HepG2 (cell line): ENCODE results near the gene ZNF106. TPM values are rescaled to one million over a fixed set of nuclear protein-coding genes. Genes with fewer than 3 reads are reported as not detected.

Experiments
- CREBL2 ChIP-seq: sonication (generic); formaldehyde crosslinking; IDR thresholded peaks from 2 replicates; pipeline ENCODE4 v1.8.1; 2023; ENCODE audit warnings: missing genetic modification reagents, mild to moderate bottlenecking, borderline replicate concordance
- HNF1B ChIP-seq: sonication (generic); formaldehyde crosslinking; IDR thresholded peaks from 2 replicates; pipeline ENCODE4 v1.5.1; 2020; ENCODE audit warnings: mild to moderate bottlenecking, moderate library complexity, missing genetic modification reagents
- MXD1 ChIP-seq: sonication (generic); formaldehyde crosslinking; IDR thresholded peaks from 2 replicates; pipeline ENCODE4 v1.4.0; 2020; ENCODE audit warnings: mild to moderate bottlenecking, missing genetic modification reagents
- MXD4 ChIP-seq: IDR thresholded peaks from 2 replicates; pipeline ENCODE4 v1.6.1; 2016; ENCODE audit warnings: mild to moderate bottlenecking, missing biosample characterization, missing genetic modification reagents
- RAD51 ChIP-seq: fragments of 450-650 bp; IDR thresholded peaks from 2 replicates; pipeline ENCODE4 v1.6.1; 2016; ENCODE audit warnings: borderline replicate concordance
- SNAPC2 ChIP-seq: sonication (generic); formaldehyde crosslinking; IDR thresholded peaks from 2 replicates; pipeline ENCODE4 v1.8.1; 2022; ENCODE audit warnings: mild to moderate bottlenecking, missing genetic modification reagents
- SOX6 ChIP-seq, 2 experiments: fragments of 450-650 bp in 1 of 2; sonication (generic) in 1 of 2; formaldehyde crosslinking in 1 of 2; IDR thresholded peaks; 2 replicates each; pipeline versions ENCODE4 v1.4.0 to v1.6.1; 2017 to 2020; ENCODE audit warnings: antibody characterized with exemption in 1 of 2, mild to moderate bottlenecking in 1 of 2, missing genetic modification reagents in 1 of 2
- TFDP2 ChIP-seq: sonication (generic); formaldehyde crosslinking; IDR thresholded peaks from 2 replicates; pipeline ENCODE4 v1.4.0; 2020; ENCODE audit warnings: missing genetic modification reagents
- ZBTB10 ChIP-seq: sonication (generic); formaldehyde crosslinking; IDR thresholded peaks from 2 replicates; pipeline ENCODE4 v1.4.0; 2020; ENCODE audit warnings: missing genetic modification reagents, borderline replicate concordance
- ZBTB44 ChIP-seq: sonication (generic); formaldehyde crosslinking; IDR thresholded peaks from 2 replicates; pipeline ENCODE4 v1.4.0; 2020; ENCODE audit warnings: missing genetic modification reagents
- ZMAT3 ChIP-seq: sonication (generic); formaldehyde crosslinking; conservative IDR thresholded peaks from 2 replicates; pipeline ENCODE4 v1.7.0; 2021; ENCODE audit warnings: missing genetic modification reagents
- ZNF138 ChIP-seq: sonication (generic); formaldehyde crosslinking; IDR thresholded peaks from 2 replicates; pipeline ENCODE4 v1.5.0; 2020; ENCODE audit warnings: mild to moderate bottlenecking, low read depth, missing genetic modification reagents
- ZNF281 ChIP-seq: sonication (generic); formaldehyde crosslinking; IDR thresholded peaks from 2 replicates; pipeline ENCODE4 v1.4.0; 2020; ENCODE audit warnings: missing genetic modification reagents, borderline replicate concordance
- ZNF747 ChIP-seq: sonication (generic); formaldehyde crosslinking; IDR thresholded peaks from 2 replicates; pipeline ENCODE4 v1.8.1; 2023; ENCODE audit warnings: missing genetic modification reagents, mild to moderate bottlenecking, borderline replicate concordance
- polyA plus RNA-seq, 8 experiments: library from polyadenylated mRNA; depleted of rRNA in 3 of 8; stranded (reverse) in 7 of 8; unstranded in 1 of 8; fragments of >200 nt; fragmentation: Illumina TruSeq in 4 of 8; extraction: Trizol in 4 of 8; gene quantifications; 2 replicates each; pipeline versions ENCODE4 v1.2.1 to v1.2.3, GENCODE V29; 2011 to 2016; ENCODE audit warnings: low read depth in 4 of 8, missing spikeins in 1 of 8, mixed read lengths in 1 of 8; ENCODE audit not compliant: insufficient read depth in 1 of 8
- total RNA-seq, 5 experiments: library from RNA; depleted of rRNA; stranded (reverse); fragments of >200 nt; fragmentation: Illumina TruSeq; extraction: Trizol; gene quantifications; 2 replicates each; pipeline ENCODE4 v1.2.3, GENCODE V29; 2016; ENCODE audit warnings: low read depth in 1 of 5

ZNF106 gene
- total and polyA plus RNA-seq, 2 of the 13 experiments (the other 11 are each of a cell fraction or from before 2014, with no cell fraction given), result 12.5 to 35.1 TPM

GRCh38 chr15:42490671-42491538 lies at the start of gene ZNF106 (continued):
- TF ChIP-seq ZNF281 (no peak), CREBL2 (CRISPR knock-in tag) (no peak), MXD4 (CRISPR knock-in tag) (peak; percentile 40; the same call in 1 of the 2 replicates), MXD1 (CRISPR knock-in tag) (peak; percentile 57; the same call in 1 of the 2 replicates), SNAPC2 (CRISPR knock-in tag) (peak; percentile 81; the same call in 1 of the 2 replicates), ZNF747 (CRISPR knock-in tag) (peak; percentile 69; the same call in 1 of the 2 replicates), ZBTB10 (CRISPR knock-in tag) (peak; percentile 71; the same call in 1 of the 2 replicates), RAD51 (no peak), ZBTB44 (CRISPR knock-in tag) (0 out of 2 replicates have a peak, but pooled peaks have one; percentile 17), ZMAT3 (peak; percentile 82), TFDP2 (CRISPR knock-in tag) (peak; percentile 51), ZNF138 (CRISPR knock-in tag) (0 out of 2 replicates have a peak, but pooled peaks have one; percentile 39), SOX6 (IDR thresholded peaks at IDR 0.05) (no peak), SOX6 (CRISPR knock-in tag; IDR thresholded peaks at IDR 0.05) (peak; percentile 81), HNF1B (peak; percentile 85)
